Skeletal muscle satellite cell (primary cell): Measurements from ENCODE around the gene UBR4.

Experiments
- H3K27me3 ChIP-seq: 2 replicates; pipeline ENCODE4 v1.7.0; 2013; ENCODE audit warnings: low read length; ENCODE audit not compliant: control insufficient read depth, insufficient read depth
- H3K36me3 ChIP-seq: 2 replicates; pipeline ENCODE4 v1.7.0; 2013; ENCODE audit warnings: mild to moderate bottlenecking, control low read depth, low read length; ENCODE audit not compliant: insufficient read depth
- H3K4me1 ChIP-seq: 2 replicates; pipeline ENCODE4 v1.7.0; 2013; ENCODE audit warnings: low read length; ENCODE audit not compliant: control insufficient read depth, insufficient read depth
- H3K4me2 ChIP-seq: 2 replicates; pipeline ENCODE4 v1.7.0; 2013; ENCODE audit warnings: mild to moderate bottlenecking, low read length
- H3K4me3 ChIP-seq: 2 replicates; pipeline ENCODE4 v1.7.0; 2013; ENCODE audit warnings: low read length
- H3K9ac ChIP-seq: 2 replicates; pipeline ENCODE4 v1.7.0; 2013; ENCODE audit warnings: mild to moderate bottlenecking, low read depth, low read length, moderate library complexity
- H3K9me3 ChIP-seq: replicated peaks from 2 replicates; pipeline ENCODE4 v1.7.0; 2013; ENCODE audit warnings: mild to moderate bottlenecking, control low read depth, low read length

Gene UBR4

DNA sequence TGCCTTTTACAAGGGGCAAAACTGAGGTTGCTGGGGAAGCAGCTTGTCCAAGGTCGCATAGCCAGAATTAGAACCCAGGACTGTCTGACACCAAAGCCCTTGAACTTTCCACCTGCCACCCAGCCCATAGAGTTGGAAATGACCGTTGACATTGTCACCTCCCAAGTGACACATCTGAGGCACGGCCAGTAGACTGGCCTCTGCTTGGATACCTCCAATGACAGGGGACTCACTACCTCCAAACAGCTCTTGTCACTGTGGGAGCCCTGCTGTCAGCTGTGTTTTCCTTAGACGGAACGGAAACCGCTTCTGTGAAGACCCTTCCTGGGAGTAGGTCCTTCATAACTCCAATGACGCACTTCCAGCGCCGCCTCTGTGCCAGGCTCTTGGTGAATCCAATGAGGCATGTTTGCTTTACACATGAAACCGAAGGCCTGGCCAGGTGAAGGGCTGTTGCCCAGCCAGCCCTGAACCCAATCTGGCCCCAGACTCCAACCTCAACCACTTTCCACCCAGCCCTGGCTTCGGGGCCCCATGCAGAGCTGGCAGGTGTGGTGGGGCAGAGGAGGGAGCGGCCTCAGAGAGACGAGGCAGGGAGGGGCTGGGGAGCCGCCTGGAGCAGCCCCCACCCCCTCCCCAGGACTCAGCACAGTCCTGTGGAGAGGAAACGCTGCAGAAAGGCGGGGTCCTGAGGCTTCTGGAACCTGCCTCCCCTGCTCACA is 144.4 kb downstream of the UBR4 start:
- peaks cover 15% of the 10 kb centered on the region for H3K4me1 ChIP-seq

DNA sequence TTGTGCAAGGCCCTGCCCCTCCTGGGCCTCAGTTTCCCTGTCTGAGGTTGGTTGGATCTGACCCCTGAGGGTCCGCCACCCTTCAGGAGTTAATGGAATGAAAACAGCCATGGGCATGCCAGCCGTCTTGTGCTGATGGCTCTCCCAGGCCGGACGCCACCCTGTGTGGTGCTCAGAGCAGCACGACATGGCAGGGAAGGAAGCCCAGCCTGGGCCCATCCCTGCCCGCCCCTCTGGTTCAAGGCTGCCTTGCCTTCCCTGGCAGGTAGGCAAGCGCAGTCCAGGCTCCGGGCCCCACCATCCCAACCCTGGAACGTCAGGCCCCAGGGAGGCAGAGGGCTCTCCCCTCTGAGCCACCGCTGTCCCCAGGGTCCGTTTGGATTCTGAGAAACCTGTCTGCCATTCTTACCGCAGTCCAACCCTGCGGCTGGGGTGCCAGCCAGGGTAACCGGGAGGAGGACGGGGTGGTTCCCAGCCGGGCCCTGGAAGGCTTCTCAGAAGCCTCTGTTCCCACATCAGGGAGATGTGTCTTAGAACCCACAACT is 145.1 kb downstream of the UBR4 start:
- Histone ChIP-seq H3K4me3 (no peak overlapping the region), H3K27me3 (no peaks in the 10 kb centered on the region), H3K9me3 (no peaks in the 10 kb centered on the region), H3K4me1 (peaks cover 15% of the 10 kb centered on the region), H3K36me3 (no peaks in the 10 kb centered on the region), H3K9ac (no peak overlapping the region), H3K4me2 (no peak overlapping the region)

More for the DNA sequence above, 144.4 kb downstream of the UBR4 start:
- Histone ChIP-seq H3K36me3 (no peaks in the 10 kb centered on the region), H3K4me2 (no peak overlapping the region), H3K27me3 (no peaks in the 10 kb centered on the region), H3K9ac (no peak overlapping the region), H3K4me3 (no peak overlapping the region), H3K9me3 (no peaks in the 10 kb centered on the region)

DNA sequence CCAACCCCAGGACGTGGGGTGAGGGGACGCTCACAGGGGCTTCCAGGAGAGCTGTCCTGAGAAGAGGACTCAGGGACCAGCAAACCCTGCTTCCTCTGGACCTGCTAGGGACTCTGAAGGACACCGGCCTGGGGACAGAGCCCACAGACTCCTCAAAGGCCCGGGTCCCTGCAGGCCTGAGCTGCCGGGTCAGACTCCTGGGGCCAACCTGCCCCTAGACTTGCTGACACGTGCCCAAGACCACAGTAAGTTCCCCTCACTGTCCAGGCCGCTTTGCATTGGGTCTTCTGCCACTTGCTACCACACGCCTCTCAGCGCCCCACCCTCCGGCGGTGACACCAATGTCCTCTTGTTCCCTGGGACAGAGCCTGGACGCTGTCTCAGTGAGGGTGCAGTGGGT is 146.9 kb downstream of the UBR4 start:
- H3K36me3 ChIP-seq = no peaks in the 10 kb centered on the region
- peaks cover 8% of the 10 kb centered on the region for H3K27me3 ChIP-seq
- H3K9me3 ChIP-seq = no peaks in the 10 kb centered on the region
- H3K4me1 ChIP-seq = peaks cover 15% of the 10 kb centered on the region
- H3K9ac ChIP-seq = no peak overlapping the region
- no peak overlapping the region for H3K4me3 ChIP-seq
- no peak overlapping the region for H3K4me2 ChIP-seq

DNA sequence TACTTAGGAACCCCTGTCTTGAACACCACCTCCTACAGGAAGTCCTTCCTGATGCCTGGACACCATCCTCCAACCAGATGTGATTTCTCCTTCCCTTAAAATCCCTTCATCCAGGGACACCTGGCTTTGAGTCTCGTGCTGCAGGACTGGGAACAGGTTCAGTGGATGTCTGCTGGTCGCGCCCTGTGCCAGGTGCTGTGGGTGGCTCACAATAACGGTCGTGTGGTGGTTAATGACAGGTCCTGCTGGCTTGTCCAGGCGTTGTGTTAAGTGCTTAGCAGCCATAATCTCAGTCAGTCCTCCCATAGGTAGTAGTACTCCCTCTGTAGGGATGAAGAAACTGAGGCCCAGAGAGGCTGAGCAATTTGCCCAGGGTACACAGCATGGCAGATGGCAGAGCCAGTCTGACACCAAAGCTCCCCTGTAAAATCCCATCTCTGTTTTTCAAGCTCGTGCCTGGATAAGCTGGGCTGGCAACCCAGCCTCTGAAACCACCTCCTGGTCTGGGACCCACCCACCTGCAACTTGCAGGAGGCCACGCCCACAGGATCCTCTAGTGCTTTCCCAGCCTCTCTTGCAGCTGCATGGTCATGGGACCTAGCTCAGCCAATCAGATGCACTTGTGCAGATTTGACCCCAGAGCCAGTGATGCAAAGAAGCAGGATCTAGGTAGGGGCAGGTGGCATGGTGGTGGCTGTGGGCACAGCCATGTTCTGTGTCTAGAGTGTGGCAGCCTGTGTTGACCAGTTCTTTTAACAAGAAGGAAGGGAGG is 147.6 kb downstream of the UBR4 start:
- Histone ChIP-seq H3K9me3 (no peaks in the 10 kb centered on the region), H3K4me1 (peaks cover 13% of the 10 kb centered on the region), H3K27me3 (peaks cover 13% of the 10 kb centered on the region), H3K4me3 (no peak overlapping the region), H3K36me3 (no peaks in the 10 kb centered on the region), H3K4me2 (no peak overlapping the region), H3K9ac (no peak overlapping the region)

DNA sequence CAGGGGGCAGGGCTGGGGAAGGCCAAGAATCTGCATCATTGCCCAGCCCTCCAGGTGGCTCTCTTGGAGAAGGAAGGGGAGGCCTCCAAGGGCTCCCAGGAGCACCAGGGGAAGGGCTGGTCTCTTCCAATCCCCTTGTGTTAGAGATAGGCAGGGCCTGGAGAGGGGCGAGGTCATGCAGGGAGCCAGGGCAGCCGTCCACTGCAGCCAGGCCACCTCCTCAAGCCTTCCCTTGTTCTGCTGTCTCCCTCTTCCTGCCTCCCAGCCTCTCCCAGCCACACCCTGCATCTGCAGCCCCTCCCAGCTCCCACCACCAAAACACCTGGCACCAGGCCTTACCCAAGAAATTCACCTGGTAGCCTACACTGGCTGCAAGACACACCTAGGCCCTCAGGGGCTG is 148.3 kb downstream of the UBR4 start:
- Histone ChIP-seq H3K36me3 (no peaks in the 10 kb centered on the region), H3K4me3 (no peak overlapping the region), H3K9ac (no peak overlapping the region), H3K4me2 (no peak overlapping the region), H3K27me3 (peaks cover 17% of the 10 kb centered on the region), H3K9me3 (no peaks in the 10 kb centered on the region), H3K4me1 (peaks cover 7% of the 10 kb centered on the region)

DNA sequence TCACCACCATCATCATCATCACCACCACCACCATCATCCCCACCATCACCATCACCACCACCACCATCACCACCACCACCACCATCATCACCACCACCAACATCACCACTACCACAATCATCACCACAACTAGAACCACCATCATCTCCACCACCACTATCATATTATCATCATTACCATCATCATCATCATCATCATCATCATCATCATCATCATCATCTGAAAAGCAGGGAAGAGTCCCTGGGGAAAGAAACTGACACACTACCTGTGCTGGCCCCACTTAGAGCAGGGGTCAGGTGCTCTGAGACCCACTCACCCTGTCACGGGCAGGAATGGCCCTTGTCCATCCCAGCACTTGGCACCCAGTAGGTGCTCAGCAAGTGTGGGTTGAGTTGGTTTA is 148.7 kb downstream of the UBR4 start:
- no peak overlapping the region for H3K4me2 ChIP-seq
- no peaks in the 10 kb centered on the region for H3K9me3 ChIP-seq
- peaks cover 2% of the 10 kb centered on the region for H3K4me1 ChIP-seq
- no peak overlapping the region for H3K4me3 ChIP-seq
- no peaks in the 10 kb centered on the region for H3K36me3 ChIP-seq
- peaks cover 17% of the 10 kb centered on the region for H3K27me3 ChIP-seq
- no peak overlapping the region for H3K9ac ChIP-seq

DNA sequence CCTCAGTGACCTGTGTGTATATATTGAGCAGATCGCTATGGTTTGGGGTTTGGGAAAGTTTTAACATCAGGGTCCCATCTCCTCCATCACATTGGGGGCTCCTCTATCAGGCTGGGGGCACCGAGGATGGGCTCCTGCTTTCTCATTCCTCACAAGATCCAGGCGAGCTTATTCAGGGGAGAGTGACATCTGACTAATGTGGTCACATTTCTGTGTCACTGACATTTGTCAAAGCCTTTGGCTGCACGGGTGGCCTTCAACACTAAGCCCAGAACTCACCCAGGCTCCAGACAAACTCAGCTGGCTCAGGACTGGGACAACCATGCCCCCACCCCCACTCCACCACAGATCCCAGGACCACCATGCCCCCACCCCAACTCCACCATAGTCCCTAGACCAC is 150.3 kb downstream of the UBR4 start:
- H3K9me3 ChIP-seq = no peaks in the 10 kb centered on the region

DNA sequence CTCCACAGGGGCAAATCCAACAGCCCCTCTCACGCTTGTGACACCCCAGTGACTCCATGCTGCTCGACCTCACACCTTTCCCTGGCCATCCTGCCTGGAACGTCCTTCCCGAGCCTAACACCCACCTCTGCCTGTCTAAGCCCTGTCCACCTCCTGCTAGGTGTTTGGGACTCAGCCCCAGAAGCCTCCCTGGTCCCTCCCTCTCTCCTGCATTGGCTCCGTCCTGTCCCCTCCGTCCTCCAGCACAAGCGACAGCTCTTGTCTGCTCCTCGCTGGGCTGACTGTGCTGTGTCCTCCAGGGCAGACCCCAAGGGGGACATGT is 151.6 kb downstream of the UBR4 start:
- no peaks in the 10 kb centered on the region for H3K36me3 ChIP-seq
- no peaks in the 10 kb centered on the region for H3K4me1 ChIP-seq
- H3K4me3 ChIP-seq = no peak overlapping the region
- H3K4me2 ChIP-seq = no peak overlapping the region
- no peaks in the 10 kb centered on the region for H3K9me3 ChIP-seq
- H3K9ac ChIP-seq = no peak overlapping the region
- H3K27me3 ChIP-seq = peaks cover 46% of the 10 kb centered on the region

More for the DNA sequence above, 150.3 kb downstream of the UBR4 start:
- Histone ChIP-seq H3K27me3 (peaks cover 32% of the 10 kb centered on the region), H3K9ac (no peak overlapping the region), H3K4me1 (no peaks in the 10 kb centered on the region), H3K4me2 (no peak overlapping the region), H3K4me3 (no peak overlapping the region), H3K36me3 (no peaks in the 10 kb centered on the region)

DNA sequence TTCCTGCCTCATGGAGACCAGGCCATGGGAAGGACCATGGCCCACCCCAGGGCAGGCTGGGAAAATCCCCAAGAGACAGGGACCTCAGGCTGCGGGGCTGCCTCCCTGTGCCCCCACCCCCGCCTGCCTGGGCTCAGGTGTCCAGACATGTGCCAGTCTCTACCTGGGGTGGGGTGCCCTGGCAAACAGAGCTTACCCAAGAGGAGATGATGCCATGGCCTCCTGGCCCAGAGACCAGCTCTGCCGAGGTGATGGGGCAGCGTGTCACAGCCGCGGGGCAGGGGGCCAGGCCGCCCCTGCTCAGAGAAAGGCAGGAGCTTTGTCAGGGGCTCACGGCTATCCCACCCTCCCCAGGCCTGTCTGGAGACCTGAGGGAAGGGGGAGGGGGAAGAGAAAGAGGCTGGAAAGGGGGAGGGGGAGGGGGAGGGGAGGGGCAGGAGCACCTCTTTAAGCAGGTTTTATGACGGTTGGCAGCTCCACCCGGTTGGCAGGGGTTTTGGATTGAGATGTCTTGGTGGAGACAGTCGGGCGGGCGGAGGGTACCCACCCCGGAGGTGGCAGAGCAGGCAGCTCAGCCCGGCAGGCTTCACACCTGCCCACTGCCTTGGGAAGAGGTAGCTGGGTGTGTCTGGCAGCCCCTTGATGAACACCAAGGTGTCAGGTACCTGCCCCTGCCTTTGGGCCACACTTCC is 152.1 kb downstream of the UBR4 start:
- H3K9ac ChIP-seq = no peak overlapping the region
- H3K27me3 ChIP-seq = peaks cover 50% of the 10 kb centered on the region
- no peak overlapping the region for H3K4me3 ChIP-seq
- H3K4me2 ChIP-seq = no peak overlapping the region
- no peaks in the 10 kb centered on the region for H3K4me1 ChIP-seq
- H3K36me3 ChIP-seq = no peaks in the 10 kb centered on the region
- no peaks in the 10 kb centered on the region for H3K9me3 ChIP-seq

DNA sequence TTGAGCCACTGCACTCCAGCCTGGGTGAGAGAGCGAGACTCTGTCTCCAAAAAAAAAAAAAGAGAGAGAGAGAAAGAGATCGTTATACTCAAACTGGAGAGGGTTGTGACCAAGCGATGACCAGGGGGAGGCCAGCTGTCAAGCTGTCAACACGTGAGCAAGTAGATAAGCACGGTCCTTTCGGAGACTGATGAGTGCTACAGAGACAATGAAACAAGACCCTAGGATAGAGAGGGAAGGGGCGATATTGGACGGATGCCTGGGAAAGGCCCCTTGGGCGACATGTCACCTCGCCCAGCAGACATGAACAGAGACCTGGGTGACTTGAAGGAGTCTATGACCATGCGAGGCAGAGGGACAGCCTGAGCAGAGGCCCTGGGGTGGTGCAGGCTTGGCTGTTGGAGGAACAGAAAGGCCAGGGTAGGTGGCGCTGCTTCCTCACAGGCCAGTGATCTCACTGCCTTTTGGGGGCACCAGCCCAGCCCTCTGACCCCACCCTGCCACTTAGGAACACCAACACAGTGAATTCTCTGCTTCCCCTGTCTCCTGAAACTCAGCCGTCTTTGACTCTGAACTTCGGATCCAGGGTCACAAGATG is 152.8 kb downstream of the UBR4 start:
- Histone ChIP-seq H3K9me3 (no peaks in the 10 kb centered on the region), H3K36me3 (no peaks in the 10 kb centered on the region), H3K4me2 (no peak overlapping the region), H3K4me3 (no peak overlapping the region), H3K27me3 (peaks cover 56% of the 10 kb centered on the region), H3K4me1 (no peaks in the 10 kb centered on the region), H3K9ac (no peak overlapping the region)

DNA sequence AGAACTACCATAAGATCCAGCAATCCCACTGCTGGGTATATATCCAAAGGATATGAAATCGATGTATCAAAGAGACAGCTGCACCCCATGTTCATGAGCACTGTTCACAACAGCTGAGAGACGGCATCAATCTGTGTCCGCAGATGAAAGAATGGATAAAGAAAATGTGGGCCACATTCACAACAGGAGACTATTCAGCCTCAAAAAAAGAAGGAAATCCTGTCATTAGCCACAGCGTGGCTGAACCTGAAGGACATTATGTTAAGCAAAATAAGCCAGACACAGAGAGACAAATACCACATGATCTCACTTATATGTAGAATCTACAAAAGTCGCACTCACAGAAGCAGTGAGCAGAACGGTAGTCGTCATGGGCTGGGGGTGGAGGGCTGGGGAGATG is 154.4 kb downstream of the UBR4 start:
- Histone ChIP-seq H3K4me3 (no peak overlapping the region), H3K36me3 (no peaks in the 10 kb centered on the region), H3K27me3 (peaks cover 67% of the 10 kb centered on the region), H3K4me2 (no peak overlapping the region), H3K4me1 (no peaks in the 10 kb centered on the region), H3K9ac (no peak overlapping the region), H3K9me3 (no peaks in the 10 kb centered on the region)
